ENCODE data around the gene HS3ST2.

DNA sequence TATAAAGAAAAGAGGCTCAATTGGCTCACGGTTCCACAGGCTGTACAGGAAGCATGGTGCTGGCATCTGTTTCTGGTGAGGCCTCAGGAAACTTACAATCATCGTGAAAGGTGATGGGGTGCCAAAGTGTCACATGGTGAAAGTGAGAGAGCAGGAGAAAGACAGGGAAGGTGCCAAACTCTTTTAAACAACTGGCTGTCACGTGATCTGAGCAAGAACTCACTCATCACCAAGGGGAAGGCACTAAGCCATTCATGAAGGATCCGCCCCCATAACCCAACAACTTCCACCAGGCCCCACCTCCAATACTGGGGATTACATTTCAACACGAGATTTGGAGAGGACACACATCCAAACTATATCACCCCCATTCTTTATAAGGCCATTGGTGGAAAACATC is 28.4 kb upstream of the HS3ST2 start:
- TF ChIP-seq CTCF (IDR thresholded peaks at IDR 0.05; ENCODE audit: borderline replicate concordance, extremely low read depth, low read length, poor library complexity, severe bottlenecking) (no peak), EZH2 (IDR thresholded peaks at IDR 0.05; ENCODE audit: borderline replicate concordance, low read depth, low read length, severe bottlenecking) (no peak)

Data from DND-41 (cell line).